NK-92 treated with Interleukin-12 subunit alpha and Interleukin-12 subunit beta, amount 100 ng/mL, for 24 hours (cell line): Measurements from ENCODE around the gene MPHOSPH9.

Experiments used
- DNase-seq: peaks from one replicate; lab custom pipeline; 2025; lab: John Stamatoyannopoulos, UW

The MPHOSPH9 gene

DNA sequence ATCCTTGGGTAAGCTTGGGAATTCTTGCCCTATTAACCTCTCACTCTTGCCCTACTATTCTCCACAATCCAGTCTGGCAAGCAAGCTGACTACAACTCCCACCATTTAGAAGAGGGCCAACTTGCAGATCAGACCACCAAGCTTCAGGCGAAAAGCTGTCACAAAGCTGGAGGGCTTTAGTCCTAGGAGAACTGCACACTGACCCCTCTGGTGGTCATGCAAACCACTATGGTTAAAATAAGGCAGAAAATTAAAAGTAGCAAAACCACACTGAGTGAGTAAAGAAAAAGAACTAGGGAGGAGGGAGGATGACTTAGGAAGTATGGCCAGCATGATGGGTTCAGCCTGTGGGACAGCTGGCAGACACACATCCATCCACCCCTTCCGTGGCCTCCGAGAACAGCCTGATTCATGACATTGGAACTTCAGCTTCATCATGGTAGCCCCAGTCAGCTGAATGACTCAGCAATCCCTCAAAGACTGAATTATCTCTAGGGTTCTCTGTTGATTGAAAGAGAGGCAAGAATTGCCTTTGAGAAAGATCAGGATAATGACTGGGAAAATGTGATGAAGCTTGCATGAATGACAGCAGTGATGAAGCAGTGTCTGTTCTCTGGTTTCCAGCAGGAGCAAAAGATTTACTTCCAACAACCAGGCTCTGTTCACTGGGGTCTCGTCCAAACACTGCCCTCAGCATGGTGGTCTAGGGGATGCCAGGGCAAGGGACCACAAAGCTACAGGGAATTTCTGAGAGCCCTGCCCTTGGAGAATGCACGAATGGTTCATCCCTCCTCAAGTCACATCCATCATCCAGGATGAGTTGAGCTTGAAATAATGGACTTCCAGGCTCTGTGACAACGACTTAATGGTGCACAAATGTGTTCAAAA is 106.4 kb downstream of the MPHOSPH9 start:
- DNase-seq = no peak

DNA sequence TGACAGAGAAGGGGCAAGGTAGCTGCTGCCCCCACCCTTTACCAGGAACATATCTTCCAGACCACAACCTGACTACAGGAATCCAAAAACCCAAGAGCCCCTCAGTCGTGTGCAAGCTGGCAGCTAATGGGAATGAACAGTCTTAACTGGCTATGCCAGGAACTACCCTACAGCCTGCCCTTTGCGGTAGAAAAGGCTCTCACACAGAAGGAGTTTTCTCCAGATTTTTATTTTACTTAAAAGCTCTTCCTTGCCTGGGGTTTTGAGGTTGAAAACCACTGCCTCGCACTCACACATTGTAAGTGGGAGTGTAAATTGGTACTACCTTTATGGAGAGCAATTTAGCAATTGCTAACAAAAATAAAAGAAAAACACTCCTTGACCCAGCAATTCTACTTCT is 110.3 kb downstream of the MPHOSPH9 start:
- no peak for DNase-seq

DNA sequence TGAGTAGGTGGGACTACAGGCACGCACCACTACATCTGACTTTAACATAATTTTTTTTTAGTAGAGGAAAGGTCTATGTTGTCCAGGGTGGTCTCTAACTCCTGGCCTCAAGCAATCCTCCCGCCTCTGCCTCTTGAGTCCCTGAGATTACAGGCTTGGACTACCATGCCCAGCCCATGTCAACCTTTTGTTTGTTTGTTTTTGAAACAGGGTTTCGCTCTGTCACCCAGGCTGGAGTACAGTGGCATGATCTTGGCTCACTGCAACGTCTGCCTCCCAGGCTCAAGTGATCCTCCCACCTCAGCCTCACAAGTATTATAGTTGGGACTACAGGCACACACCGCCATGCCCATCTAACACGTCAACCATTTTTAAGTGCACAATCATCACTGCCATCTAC is 111.3 kb downstream of the MPHOSPH9 start:
- no peak for DNase-seq

DNA sequence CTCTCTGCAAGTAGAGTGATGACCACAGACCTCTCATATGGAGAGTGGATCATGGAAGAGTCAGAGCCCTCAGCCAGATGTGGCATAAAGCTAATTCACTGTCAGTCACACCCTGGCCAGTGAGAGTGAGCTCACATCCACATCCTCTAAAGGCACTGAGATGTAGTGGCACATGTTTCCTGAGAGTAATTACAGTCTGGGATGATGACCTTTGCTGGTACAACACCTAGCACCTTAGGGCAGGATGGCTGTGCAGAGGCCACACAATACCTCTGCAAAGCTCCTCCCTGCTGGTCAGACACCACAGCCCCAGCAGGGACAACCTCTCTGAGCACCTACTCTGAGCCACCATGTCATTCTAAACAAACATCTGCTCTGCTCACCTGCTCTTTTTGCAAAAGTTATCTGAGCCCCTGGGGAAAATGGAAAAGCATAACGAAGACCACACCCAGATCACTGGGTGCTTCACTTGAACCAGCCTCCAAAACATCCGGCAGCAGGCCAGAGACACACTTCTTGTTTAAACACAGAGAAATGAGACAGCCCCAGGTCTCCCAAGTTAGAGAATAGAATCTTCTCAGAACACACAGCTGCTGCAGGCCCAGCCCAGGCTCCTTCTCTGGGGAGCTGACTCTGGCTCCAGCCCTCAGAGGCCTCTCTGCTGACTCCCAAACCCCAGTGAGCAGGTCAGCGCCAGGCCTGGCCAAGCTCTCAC is 112.3 kb downstream of the MPHOSPH9 start:
- DNase-seq = no peak

DNA sequence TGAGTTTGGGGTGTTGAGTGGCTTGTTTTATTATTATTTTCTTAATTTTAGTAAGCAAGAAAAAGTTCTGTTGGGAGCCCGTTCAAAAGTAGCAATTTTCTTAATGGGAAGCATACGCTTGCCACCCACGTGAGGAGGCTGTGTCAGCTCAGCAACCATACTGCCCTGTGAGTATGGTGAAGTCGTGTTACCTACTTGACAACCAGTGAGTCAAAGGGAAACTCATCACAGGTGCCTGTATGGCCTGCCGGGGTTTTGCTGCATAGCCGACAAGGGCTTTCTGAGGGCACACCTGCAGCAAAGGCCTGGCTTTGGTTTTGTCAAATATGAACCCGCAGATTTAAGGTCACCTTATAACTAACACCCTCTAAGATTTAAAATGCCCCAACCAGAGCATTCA is 113.1 kb downstream of the MPHOSPH9 start:
- DNase-seq = no peak

DNA sequence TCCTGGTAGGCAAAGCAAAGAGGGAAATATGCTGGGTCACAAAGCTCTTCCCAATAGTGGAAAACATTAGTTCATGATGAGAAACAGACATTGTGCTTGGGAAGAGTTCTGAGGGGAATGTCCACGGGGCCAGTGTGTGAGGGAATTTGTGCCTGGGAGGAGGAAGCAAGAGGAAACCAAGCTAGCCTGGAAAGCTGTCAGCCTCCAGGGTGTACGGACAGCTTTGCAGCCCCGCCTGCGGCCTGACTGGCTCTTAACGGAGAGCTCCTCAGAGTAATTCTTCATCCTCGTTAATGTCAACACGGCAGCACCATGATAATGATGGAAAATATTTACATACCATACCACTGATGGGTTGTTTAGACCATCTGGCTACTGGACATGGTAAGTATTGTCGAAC is 114.4 kb downstream of the MPHOSPH9 start:
- no peak for DNase-seq

DNA sequence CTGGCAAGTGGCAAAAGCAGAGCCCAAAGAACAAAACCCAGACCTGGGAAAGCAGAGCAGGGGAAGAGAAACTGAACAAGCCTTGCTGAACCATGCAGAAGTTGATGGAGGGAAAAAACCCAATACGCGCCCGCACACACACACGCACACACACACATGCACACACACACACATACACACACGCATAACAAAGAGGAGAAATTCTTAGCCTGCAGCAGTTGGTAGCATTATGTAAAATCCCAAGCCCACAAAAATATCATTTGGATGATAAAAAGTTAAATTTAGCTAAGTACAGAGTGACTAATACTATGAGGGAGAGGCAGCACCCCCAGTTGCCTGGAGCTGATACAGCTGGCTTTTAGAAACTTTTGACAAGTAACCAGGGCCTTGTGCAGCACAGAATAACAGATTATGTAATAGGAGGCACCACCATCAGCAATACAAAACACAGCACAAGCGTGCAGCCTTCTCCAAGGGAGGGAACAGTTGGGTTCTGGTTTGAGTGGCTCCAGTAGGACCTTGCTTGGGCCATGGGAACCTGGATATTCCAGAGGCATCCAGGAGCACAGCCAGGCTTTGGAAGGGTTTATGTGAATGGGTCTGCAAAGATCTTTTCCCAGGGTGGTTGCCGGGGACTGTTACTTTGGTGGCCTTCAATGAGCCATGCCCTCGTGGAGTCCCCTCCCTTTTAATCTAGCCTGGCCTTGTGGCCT is 117.4 kb downstream of the MPHOSPH9 start:
- DNase-seq = no peak

DNA sequence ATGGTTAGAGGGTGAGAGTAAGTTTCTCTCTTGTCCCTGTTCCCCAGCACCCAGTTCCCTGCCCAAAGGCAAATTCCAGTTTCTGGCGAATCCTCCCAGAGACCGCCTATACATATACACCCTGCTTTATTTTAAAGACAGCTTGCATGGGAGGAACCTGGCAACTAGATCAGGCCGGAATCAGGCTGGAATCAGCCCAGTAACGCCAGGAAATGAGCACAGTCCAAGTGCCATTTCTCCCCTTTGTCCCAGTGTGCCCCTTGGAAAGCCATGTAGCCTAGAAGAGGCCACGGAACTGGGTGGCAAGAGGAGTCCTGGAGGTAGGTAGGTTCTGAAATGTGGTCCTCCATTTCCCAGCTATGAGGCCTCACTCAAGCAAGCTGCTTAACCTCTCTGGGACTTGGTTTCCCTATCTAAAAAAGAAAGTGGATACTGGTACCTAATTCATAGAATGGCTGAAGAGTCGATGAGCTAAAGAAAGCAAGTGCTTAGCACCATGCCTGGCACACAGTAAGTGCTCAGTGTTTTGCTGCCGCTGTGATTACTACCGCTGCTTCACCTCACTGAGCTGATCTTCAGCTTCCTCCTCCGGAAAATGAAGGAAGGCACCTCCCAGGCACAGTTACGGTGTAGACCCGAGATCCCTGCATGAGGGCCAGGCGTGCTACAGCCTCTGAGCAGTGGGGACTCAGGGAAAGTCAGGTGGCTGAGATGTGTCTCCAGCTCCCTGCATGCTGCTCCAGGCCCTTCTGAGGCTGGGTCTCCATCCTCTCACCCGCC is 118.4 kb downstream of the MPHOSPH9 start:
- no peak for DNase-seq

DNA sequence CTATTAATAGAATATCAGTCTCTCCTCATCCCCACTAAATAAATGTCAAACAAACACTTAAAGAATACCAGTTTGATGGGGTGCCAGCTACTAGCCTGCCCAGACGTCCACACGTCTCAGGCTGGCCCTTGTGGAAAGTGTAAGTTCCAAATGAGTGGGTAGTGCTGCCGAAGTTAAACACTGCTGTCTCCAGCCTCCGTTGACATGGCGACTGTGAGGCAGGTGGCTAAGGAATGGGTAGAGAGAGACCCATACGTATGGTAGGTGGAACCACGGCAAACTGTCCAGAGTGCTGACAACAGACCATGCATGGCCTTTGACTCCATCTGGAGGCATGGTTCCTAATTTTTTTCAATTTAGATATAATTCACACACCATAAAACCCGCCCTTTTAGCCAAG is 119.9 kb downstream of the MPHOSPH9 start:
- no peak for DNase-seq

DNA sequence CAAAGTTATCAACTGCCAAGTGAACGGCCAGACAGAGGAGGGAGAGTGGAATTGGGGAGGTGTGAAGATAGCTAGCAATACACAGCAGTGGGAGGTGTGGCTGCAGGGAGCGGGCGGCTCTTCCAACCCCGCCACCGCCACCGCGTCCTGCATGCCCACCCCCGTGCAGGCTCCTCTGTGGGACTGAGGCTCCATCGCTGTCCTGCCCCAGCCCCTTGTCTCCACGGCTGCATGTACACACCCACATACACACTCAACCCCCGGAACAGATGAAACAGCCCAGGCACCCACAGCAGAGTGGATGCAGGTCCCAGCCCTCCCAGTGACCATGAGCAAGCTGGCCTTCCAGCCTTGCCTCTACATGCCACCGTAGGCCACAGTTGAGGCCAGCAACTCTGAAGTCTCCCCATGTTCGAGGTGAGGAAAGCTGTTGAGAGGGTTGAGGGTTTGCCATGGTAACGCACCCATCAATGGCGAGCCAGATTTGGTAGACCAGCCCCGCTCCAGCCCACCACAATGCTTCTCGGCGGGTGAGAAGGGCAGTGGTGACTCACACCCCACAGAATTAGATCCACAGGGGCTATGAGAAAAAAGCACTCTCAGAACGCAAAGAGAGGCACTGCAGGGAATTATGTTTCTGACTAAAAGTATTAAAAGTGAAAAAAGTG is 121.3 kb downstream of the MPHOSPH9 start:
- DNase-seq = peak; percentile 68

DNA sequence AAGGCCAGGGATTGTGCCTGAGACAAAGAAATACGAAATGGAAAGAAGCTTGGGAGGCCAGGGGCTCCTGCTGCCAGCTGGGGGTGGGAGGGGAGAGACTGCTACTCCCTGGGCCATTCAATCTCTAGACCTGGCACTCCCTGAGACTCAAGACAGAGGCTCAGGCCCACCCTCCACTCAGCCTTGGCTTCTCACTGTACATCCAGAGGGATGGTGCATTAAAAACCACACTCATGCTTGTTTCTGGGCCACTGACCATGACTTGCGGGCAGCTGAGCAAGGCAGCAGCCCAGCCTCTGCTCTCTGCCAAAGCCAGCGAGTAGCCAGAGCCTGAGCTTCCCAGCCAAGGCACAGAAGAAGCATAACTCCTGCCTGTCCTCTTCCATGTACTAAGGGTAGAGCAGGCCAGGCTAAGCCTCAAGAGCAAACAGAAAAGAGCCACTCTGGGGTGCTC is 123.6 kb downstream of the MPHOSPH9 start:
- DNase-seq = no peak

DNA sequence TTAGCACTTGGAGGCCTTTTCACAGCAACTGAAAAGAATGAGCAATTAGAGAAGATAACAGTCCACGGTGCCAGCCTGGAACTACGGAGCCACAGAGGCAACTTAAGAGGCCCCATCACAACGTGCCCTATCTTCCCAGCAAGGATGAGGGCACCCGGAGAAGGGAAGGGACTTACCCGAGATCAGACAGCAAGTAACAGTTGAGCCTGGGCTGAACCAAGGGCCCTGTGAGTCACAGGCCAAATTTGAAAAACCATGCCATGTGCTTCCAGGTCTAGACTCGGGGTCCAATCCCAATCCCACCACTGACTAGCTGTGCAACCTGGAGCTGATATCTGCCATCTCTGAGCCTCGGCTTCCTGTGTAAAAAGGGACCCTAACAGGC is 124.3 kb downstream of the MPHOSPH9 start:
- DNase-seq = no peak

DNA sequence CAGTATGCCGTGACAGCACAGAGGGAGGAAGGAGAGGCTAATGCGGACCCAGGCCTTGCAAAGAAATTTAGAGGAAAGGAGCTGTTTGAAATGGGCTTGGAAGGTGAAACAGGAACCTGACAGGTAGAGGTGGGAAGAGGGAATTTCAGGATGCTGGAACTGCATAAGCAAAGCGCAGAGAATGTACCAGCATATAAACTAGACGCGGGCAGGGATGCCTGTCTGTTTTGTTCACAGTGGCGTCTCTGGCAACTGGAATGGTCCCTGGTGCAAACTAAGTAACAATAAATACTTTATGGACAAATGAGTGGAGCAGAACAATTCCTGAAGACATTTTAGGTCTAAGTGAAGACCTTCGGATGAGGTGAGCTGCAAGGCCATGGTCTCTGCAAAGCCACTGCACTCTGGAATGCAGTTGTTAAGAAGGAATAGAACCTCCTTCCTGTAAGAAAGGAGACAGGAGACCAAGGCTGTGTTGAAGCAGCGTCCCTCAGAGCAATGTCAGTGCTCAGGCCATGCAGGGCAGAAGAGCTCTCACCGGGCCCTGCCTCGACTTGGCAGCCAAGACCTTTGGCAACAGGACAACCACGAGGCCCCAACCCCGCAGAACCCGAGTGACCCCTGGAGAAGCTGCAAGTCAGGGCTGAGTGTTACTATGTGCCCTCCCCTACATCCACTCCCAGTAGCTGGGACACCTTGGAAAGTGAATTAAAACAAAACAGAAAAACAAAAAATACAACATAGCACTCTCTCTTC is 124.8 kb downstream of the MPHOSPH9 start:
- DNase-seq = no peak

DNA sequence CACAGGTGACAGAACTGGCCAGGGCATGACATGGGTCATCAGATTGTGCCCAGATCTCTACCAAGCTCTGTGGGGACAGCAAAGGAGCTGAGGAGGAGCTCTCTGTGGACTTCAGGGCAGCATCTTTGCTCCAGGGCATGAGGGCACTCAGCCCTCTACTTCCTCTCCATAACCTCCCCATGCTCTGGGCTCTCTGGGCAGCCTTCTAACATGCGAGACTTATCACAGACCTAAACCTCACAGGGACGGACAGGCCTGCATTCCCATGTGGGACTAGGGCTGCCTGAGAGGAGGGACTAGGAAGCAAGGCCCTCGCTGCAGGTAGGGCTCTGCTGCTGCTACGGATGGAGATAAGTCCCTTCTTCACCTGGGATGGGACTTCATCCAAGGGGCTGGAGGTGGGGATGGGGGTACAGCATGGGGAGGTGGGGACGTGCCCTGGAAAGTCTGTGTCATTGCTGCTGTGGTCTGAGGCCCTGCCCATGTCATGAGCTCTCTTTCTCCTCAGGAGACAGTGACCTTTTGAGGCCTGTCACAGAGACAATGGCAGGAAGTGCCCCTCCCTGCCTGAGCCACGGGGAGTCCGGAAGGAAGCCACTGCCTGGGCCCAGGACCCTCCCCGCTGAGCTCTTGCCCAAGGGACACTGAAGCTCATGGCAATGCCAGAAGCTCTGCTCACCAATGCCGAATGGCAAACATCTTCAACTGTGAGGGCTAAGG is 126.1 kb downstream of the MPHOSPH9 start:
- peak; percentile 71 for DNase-seq

DNA sequence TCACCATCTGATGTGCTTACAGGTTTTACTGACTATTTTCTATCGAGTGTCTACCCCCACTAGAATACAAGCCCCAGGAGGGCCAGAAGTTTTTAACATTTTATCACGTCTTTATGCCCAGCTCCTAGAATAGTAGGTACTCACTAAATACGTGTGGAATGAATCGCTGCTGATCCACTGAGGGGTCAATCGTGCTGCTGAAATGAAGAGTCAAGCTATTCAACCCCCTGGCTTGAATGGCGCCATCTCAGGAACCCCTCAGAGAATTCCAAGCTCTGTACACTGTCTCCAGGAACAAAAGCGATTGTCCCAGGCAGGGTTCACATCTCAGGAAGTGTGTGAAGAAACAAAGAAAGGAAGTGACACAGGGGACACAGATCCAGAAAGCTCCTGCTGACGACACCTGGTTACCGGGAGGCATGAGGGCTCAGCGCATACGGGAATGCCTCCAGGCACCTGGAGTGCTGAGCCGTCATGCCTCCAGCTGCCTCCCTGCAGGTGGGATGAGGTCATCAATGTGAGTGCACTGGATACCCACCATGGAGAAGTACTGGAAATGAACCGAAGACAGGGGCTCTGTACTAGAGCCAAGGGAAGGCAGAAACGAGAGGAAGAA is 127.6 kb downstream of the MPHOSPH9 start:
- DNase-seq = no peak

DNA sequence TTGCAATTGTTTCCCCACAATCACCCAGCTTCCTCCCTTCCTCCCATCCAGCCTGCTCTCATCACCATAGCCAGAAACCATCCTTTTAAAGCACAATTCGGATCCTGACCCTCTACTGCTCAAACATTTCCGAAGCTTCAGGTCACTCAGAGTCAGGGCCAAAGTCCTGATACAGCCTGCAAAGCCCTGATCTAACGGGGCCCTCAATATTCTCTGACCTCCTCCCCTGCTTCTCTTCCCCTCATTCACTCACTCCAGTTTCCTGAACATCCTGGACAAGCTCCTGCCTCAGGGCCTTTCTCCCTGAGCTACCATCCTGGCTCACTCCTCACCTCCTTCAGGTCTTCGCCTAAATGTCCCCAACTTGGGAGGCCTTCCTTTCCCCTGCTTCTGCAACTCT is 128.1 kb downstream of the MPHOSPH9 start:
- DNase-seq = no peak
